K562 (cell line): ENCODE results near the gene RNF207. TPM values are rescaled to one million over a fixed set of nuclear protein-coding genes. Genes with fewer than 3 reads are reported as not detected.

ENCODE experiments used
- CBFB ChIP-seq: sonication (generic); formaldehyde crosslinking; IDR thresholded peaks from 2 replicates; pipeline ENCODE4 v1.4.0; 2020; ENCODE audit warnings: mild to moderate bottlenecking, missing genetic modification reagents
- CBX5 ChIP-seq: IDR thresholded peaks from 2 replicates; pipeline ENCODE4 v1.6.1; 2014; ENCODE audit warnings: low read depth, borderline replicate concordance
- FOXJ3 ChIP-seq: sonication (generic); formaldehyde crosslinking; IDR thresholded peaks from 2 replicates; pipeline ENCODE4 v1.4.0; 2020; ENCODE audit warnings: mild to moderate bottlenecking, missing genetic modification reagents
- GTF2E2 ChIP-seq: fragments of 200-800 bp; sonication (Bioruptor generic); IDR thresholded peaks from 2 replicates; pipeline ENCODE4 v1.6.1; 2016; ENCODE audit warnings: missing genetic modification characterization, missing compliant biosample characterization
- MBD2 ChIP-seq: sonication (generic); IDR thresholded peaks from 2 replicates; pipeline ENCODE4 v1.6.1; 2016; ENCODE audit warnings: low read depth, borderline replicate concordance
- SIX5 ChIP-seq, 2 experiments: IDR thresholded peaks; 2 replicates each; pipeline ENCODE4 v1.6.1; 2011; ENCODE audit warnings: low read length in 2 of 2, borderline replicate concordance in 1 of 2, low read depth in 1 of 2, mild to moderate bottlenecking in 1 of 2, moderate library complexity in 1 of 2; ENCODE audit not compliant: insufficient read depth in 1 of 2
- SPI1 ChIP-seq: IDR thresholded peaks from 2 replicates; pipeline ENCODE4 v1.6.1; 2011; ENCODE audit warnings: low read depth, low read length, control low read depth, borderline replicate concordance
- SRSF3 ChIP-seq: fragments of 200-400 bp; formaldehyde crosslinking; IDR thresholded peaks from 2 replicates; pipeline ENCODE4 v1.6.1; 2016; ENCODE audit warnings: mild to moderate bottlenecking, low read length, moderate library complexity; ENCODE audit not compliant: insufficient read depth
- ZKSCAN1 ChIP-seq: fragments of 150-350 bp; IDR thresholded peaks from 2 replicates; pipeline ENCODE4 v1.6.1; 2016; ENCODE audit warnings: low read depth, low read length
- ZNF217 ChIP-seq: sonication (generic); formaldehyde crosslinking; IDR thresholded peaks from 2 replicates; pipeline ENCODE4 v1.8.0; 2022; ENCODE audit warnings: mild to moderate bottlenecking, missing genetic modification reagents
- ZNF316 ChIP-seq: fragments of 450-650 bp; IDR thresholded peaks from 2 replicates; pipeline ENCODE4 v1.6.1; 2016
- polyA plus RNA-seq, 8 experiments: library from polyadenylated mRNA; depleted of rRNA in 4 of 8; stranded (reverse) in 5 of 8; unstranded in 3 of 8; fragments of >200 nt; fragmentation: Nextera tagmentation in 2 of 8; fragmentation: Illumina TruSeq in 1 of 8; extraction: Ambion mirVana in 2 of 8; extraction: Trizol in 1 of 8; gene quantifications; 2 replicates each; pipeline versions ENCODE4 v1.2.1 to v1.2.3, GENCODE V29; 2011 to 2014; ENCODE audit warnings: inconsistent platforms in 1 of 8, missing spikeins in 1 of 8
- total RNA-seq, 7 experiments: library from RNA; depleted of rRNA in 6 of 7; stranded (reverse); fragments of >200 nt in 6 of 7; fragmentation: Illumina TruSeq in 2 of 7; extraction: Trizol in 2 of 7; gene quantifications; 2 replicates each; pipeline versions ENCODE4 v1.2.1 to v1.2.3, GENCODE V29; 2011 to 2021; ENCODE audit warnings: low replicate concordance in 1 of 7
- TF ChIP-seq, protein P1 (sequence below): fragments of 450-650 bp; IDR thresholded peaks from 2 replicates; pipeline ENCODE4 v1.6.1; 2016; ENCODE audit warnings: mild to moderate bottlenecking, moderate library complexity
- TF ChIP-seq, protein P2 (sequence below): fragments of 250-450 bp; sonication (Bioruptor Pico); IDR thresholded peaks from 2 replicates; pipeline ENCODE4 v1.9.0; 2021; ENCODE audit warnings: mild to moderate bottlenecking
- TF ChIP-seq, protein P3 (sequence below): fragments of 250-450 bp; sonication (Bioruptor Pico); IDR thresholded peaks from 2 replicates; pipeline ENCODE4 v1.8.0; 2022; ENCODE audit warnings: moderate library complexity, mild to moderate bottlenecking, inconsistent platforms

RNF207 gene
- total and polyA plus RNA-seq, 9 of the 15 experiments (the other 6 are each of a cell fraction or from before 2014, with no cell fraction given): 2.7 to 30.6 (median 12.9) TPM

DNA sequence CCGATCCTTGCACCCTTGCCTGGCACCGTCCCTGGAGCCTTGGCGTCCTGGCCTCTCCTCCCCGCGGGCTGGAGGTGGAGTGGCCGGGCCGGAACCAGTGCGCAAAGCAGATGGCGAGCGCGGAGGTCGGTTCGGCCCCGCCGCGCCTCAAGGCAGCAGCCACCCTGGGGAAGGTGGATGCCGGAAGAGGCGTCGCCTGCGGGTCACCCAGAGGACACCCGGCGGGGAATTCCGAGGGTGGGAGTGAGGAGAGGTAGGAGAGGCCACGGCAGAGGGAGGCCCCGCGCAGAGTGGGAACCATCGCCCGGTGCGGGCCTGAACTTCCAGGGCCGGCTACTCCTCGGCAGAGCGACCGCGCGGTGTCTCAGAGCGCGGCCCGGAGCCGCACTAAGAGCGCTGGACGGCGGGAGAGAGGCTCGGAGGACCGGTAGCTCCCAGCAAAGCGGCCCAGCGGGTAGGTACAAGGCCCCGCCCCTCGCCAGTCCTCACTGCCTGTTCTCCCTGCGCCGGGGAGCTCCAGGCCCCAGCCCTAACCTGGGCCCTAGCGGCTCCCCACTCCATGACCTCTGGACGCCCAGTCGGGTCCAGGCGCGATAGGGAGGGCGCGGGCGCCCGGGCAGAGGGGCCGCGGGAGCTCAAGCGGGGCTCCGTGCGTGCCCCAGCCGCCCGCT is at the start of gene RNF207 (continued):
- TF ChIP-seq, protein P1, sequence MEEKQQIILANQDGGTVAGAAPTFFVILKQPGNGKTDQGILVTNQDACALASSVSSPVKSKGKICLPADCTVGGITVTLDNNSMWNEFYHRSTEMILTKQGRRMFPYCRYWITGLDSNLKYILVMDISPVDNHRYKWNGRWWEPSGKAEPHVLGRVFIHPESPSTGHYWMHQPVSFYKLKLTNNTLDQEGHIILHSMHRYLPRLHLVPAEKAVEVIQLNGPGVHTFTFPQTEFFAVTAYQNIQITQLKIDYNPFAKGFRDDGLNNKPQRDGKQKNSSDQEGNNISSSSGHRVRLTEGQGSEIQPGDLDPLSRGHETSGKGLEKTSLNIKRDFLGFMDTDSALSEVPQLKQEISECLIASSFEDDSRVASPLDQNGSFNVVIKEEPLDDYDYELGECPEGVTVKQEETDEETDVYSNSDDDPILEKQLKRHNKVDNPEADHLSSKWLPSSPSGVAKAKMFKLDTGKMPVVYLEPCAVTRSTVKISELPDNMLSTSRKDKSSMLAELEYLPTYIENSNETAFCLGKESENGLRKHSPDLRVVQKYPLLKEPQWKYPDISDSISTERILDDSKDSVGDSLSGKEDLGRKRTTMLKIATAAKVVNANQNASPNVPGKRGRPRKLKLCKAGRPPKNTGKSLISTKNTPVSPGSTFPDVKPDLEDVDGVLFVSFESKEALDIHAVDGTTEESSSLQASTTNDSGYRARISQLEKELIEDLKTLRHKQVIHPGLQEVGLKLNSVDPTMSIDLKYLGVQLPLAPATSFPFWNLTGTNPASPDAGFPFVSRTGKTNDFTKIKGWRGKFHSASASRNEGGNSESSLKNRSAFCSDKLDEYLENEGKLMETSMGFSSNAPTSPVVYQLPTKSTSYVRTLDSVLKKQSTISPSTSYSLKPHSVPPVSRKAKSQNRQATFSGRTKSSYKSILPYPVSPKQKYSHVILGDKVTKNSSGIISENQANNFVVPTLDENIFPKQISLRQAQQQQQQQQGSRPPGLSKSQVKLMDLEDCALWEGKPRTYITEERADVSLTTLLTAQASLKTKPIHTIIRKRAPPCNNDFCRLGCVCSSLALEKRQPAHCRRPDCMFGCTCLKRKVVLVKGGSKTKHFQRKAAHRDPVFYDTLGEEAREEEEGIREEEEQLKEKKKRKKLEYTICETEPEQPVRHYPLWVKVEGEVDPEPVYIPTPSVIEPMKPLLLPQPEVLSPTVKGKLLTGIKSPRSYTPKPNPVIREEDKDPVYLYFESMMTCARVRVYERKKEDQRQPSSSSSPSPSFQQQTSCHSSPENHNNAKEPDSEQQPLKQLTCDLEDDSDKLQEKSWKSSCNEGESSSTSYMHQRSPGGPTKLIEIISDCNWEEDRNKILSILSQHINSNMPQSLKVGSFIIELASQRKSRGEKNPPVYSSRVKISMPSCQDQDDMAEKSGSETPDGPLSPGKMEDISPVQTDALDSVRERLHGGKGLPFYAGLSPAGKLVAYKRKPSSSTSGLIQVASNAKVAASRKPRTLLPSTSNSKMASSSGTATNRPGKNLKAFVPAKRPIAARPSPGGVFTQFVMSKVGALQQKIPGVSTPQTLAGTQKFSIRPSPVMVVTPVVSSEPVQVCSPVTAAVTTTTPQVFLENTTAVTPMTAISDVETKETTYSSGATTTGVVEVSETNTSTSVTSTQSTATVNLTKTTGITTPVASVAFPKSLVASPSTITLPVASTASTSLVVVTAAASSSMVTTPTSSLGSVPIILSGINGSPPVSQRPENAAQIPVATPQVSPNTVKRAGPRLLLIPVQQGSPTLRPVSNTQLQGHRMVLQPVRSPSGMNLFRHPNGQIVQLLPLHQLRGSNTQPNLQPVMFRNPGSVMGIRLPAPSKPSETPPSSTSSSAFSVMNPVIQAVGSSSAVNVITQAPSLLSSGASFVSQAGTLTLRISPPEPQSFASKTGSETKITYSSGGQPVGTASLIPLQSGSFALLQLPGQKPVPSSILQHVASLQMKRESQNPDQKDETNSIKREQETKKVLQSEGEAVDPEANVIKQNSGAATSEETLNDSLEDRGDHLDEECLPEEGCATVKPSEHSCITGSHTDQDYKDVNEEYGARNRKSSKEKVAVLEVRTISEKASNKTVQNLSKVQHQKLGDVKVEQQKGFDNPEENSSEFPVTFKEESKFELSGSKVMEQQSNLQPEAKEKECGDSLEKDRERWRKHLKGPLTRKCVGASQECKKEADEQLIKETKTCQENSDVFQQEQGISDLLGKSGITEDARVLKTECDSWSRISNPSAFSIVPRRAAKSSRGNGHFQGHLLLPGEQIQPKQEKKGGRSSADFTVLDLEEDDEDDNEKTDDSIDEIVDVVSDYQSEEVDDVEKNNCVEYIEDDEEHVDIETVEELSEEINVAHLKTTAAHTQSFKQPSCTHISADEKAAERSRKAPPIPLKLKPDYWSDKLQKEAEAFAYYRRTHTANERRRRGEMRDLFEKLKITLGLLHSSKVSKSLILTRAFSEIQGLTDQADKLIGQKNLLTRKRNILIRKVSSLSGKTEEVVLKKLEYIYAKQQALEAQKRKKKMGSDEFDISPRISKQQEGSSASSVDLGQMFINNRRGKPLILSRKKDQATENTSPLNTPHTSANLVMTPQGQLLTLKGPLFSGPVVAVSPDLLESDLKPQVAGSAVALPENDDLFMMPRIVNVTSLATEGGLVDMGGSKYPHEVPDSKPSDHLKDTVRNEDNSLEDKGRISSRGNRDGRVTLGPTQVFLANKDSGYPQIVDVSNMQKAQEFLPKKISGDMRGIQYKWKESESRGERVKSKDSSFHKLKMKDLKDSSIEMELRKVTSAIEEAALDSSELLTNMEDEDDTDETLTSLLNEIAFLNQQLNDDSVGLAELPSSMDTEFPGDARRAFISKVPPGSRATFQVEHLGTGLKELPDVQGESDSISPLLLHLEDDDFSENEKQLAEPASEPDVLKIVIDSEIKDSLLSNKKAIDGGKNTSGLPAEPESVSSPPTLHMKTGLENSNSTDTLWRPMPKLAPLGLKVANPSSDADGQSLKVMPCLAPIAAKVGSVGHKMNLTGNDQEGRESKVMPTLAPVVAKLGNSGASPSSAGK: no peak
- TF ChIP-seq, protein P2, sequence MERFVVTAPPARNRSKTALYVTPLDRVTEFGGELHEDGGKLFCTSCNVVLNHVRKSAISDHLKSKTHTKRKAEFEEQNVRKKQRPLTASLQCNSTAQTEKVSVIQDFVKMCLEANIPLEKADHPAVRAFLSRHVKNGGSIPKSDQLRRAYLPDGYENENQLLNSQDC (CRISPR knock-in tag): no peak
- TF ChIP-seq ZNF316 (no peak), ZKSCAN1 (peak; percentile 40; the same call in 1 of the 2 replicates), GTF2E2 (no peak), CBFB (no peak), CBX5 (no peak), SPI1 (no peak), FOXJ3 (no peak), SIX5 (IDR thresholded peaks at IDR 0.05; ENCODE audit: borderline replicate concordance in 1 of 2, insufficient read depth in 1 of 2, low read depth in 1 of 2, low read length in 2 of 2) (no peak), SRSF3 (no peak), MBD2 (no peak), ZNF217 (no peak)
- TF ChIP-seq, protein P3, sequence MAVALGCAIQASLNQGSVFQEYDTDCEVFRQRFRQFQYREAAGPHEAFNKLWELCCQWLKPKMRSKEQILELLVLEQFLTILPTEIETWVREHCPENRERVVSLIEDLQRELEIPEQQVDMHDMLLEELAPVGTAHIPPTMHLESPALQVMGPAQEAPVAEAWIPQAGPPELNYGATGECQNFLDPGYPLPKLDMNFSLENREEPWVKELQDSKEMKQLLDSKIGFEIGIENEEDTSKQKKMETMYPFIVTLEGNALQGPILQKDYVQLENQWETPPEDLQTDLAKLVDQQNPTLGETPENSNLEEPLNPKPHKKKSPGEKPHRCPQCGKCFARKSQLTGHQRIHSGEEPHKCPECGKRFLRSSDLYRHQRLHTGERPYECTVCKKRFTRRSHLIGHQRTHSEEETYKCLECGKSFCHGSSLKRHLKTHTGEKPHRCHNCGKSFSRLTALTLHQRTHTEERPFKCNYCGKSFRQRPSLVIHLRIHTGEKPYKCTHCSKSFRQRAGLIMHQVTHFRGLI (CRISPR knock-in tag): no peak
